Kidney (tissue), 14 donors: ENCODE results near the gene ABTB2. TPM values are rescaled to one million over a fixed set of nuclear protein-coding genes. Genes with fewer than 3 reads are reported as not detected.

Experiments
- DNase-seq, 5 donors: peaks; one replicate each; pipeline ENCODE4 v3.0.0-alpha.2; 2013 to 2020
- FAIRE-seq: peaks from 2 replicates; lab custom pipeline; 2012; peaks lifted over from hg19 to GRCh38; lab: Jason Lieb, UNC
- H3K27ac ChIP-seq, 2 donors: one replicate each; pipeline ENCODE4 v1.7.0; 2013; ENCODE audit warnings: low read depth in 2 of 2, low read length in 2 of 2, inconsistent platforms in 1 of 2
- H3K27me3 ChIP-seq: one replicate; pipeline ENCODE4 v1.7.1; 2013; ENCODE audit warnings: low read length, inconsistent platforms; ENCODE audit not compliant: control insufficient read depth, insufficient read depth
- H3K36me3 ChIP-seq, 3 donors: one replicate each; pipeline versions ENCODE4 v1.7.0 to v1.7.1; 2013; ENCODE audit warnings: low read length in 3 of 3, control low read depth in 1 of 3, inconsistent platforms in 1 of 3; ENCODE audit not compliant: insufficient read depth in 3 of 3, control insufficient read depth in 2 of 3
- H3K4me1 ChIP-seq, 3 donors: one replicate each; pipeline versions ENCODE4 v1.7.0 to v1.7.1; 2013; ENCODE audit warnings: low read length in 3 of 3, inconsistent platforms in 1 of 3, low read depth in 1 of 3; ENCODE audit not compliant: control insufficient read depth in 2 of 3, insufficient read depth in 2 of 3
- H3K4me3 ChIP-seq, 3 donors: one replicate each; pipeline versions ENCODE4 v1.7.0 to v1.8.1; 2013; ENCODE audit warnings: low read length in 3 of 3, control low read depth in 1 of 3, inconsistent platforms in 1 of 3
- H3K9ac ChIP-seq, 3 donors: one replicate each; pipeline versions ENCODE4 v1.7.0 to v1.7.1; 2013; ENCODE audit warnings: low read length in 3 of 3, control low read depth in 1 of 3, inconsistent platforms in 1 of 3
- H3K9me3 ChIP-seq, 3 donors: one replicate each; pipeline versions ENCODE4 v1.7.0 to v1.7.1; 2013; ENCODE audit warnings: low read length in 3 of 3, control low read depth in 1 of 3, inconsistent platforms in 1 of 3; ENCODE audit not compliant: control insufficient read depth in 2 of 3, insufficient read depth in 1 of 3
- intact Hi-C: fragments of 100-400 bp; cut with DNase I; formaldehyde crosslinking; loops from one replicate; pipeline ENCODE4 v1.11.1; 2022
- polyA plus RNA-seq: library from polyadenylated mRNA; stranded (reverse); fragments of 350-450 nt; fragmentation: Illumina TruSeq; extraction: RNeasy Lipid Tissue Mini Kit (QIAGEN cat#74804); gene quantifications from one replicate; pipeline ENCODE4 v1.2.3, GENCODE V29; 2014; ENCODE audit warnings: low read depth, low replicate concordance; ENCODE audit not compliant: insufficient read depth
- total RNA-seq: library from RNA; stranded (reverse); fragmentation: NEBNext Ultra II Directional; extraction: Animal tissue kit (Norgen Biotek cat#: 25700); gene quantifications from one replicate; pipeline ENCODE4 v1.2.1, GENCODE V29; 2021
- TF ChIP-seq, protein P1 (sequence below): IDR thresholded peaks from 3 replicates; pipeline ENCODE4 v1.5.1; 2012; ENCODE audit warnings: mild to moderate bottlenecking, moderate library complexity, borderline replicate concordance; ENCODE audit not compliant: insufficient read depth; ENCODE audit errors: extremely low read depth
- donor health status: control.
- donor health status: control.
- donor health status: control.
- donor health status: control.
- donor health status: control.
- donor health status: DM: yes; HTN: yes; CAD: no.
- donor health status: Normal renal cell carcinoma (clear cell type).

The ABTB2 gene
- total and polyA plus RNA-seq, 2 donors from 2014 or later, result 7.6 to 22.1 TPM

DNA sequence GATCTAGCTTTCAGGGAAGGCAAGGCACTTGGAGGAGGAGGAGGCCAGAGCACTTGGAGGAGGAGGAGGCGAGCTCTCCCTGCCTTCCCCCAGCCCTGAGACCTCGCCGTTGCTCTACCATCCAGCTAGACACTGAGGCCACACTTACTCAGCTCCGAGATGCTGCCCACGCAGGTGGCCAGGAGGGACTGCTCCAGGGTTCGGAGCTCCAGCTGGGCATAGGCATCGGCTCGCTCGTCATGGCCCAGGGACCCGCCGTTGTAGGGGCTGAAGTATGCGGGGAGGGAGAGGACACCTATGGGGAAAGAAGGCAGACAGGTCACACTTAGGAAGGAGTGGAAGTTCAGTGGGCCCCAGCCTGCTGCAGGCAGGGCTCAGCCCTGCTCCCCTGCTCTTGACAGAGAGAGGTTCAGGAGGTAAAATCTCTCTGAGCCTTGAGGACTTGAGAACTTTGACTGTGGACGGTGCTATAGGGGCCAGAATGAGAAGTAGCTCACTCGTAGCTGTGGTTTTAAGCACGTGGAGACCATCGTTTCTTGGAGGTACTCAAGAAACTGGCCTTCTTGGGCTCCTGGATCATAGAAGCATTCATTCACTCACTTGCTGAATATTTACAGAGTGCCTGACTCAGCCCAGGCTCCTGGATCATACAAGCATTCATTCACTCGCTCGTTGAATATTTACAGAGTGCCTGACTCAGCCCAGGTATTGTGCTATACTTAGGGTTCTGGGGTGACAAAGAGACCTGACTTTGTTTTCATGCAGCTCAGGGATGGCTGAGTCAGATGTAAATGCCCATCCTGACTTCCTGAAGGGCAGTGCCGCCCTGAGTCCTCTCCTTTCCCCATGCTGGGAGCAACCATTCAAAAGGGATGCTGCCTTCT is 153.2 kb downstream of the ABTB2 start:
- Histone ChIP-seq H3K9ac (no peak overlapping the region), H3K27ac (peak overlapping the region in 1 of 2 donors; percentile 46), H3K9me3 (no peaks in the 10 kb centered on the region), H3K36me3 (no peaks in the 10 kb centered on the region), H3K4me1 (peaks cover 10 to 29% (median 11%) of the 10 kb centered on the region in 3 donors), H3K4me3 (no peak overlapping the region), H3K27me3 (no peaks in the 10 kb centered on the region)
- intact Hi-C loops, result no loop called here
- DNase-seq, result peak in 2 of 5 donors; percentile 42 to 52
- no peak for FAIRE-seq
- TF ChIP-seq, protein P1, sequence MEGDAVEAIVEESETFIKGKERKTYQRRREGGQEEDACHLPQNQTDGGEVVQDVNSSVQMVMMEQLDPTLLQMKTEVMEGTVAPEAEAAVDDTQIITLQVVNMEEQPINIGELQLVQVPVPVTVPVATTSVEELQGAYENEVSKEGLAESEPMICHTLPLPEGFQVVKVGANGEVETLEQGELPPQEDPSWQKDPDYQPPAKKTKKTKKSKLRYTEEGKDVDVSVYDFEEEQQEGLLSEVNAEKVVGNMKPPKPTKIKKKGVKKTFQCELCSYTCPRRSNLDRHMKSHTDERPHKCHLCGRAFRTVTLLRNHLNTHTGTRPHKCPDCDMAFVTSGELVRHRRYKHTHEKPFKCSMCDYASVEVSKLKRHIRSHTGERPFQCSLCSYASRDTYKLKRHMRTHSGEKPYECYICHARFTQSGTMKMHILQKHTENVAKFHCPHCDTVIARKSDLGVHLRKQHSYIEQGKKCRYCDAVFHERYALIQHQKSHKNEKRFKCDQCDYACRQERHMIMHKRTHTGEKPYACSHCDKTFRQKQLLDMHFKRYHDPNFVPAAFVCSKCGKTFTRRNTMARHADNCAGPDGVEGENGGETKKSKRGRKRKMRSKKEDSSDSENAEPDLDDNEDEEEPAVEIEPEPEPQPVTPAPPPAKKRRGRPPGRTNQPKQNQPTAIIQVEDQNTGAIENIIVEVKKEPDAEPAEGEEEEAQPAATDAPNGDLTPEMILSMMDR, result no peak

DNA sequence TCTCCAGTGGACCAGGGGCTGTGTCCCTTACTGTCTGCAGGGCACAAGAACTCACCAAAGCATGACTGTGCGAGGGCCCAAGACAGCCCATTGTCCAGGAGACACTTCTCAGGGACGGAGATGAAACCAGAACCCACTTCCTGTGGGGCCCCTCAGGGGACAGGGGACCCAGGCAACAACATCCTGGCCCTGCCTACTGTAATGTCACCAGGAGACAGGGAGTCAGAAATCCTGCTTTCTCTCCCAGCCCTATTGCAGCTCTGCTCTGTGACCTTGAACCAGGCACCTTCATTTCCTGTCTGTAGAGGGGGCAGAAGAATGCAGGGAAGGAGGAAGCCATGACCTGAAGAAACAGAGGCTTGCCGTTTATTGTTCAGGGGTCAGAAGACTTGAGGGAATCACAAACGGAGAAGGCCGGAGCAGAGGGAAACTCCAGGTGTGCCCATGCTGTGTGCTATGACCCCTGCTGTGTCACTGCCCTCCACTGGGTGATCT is 154.4 kb downstream of the ABTB2 start:
- FAIRE-seq (no peak), DNase-seq (peak in 3 of 5 donors; percentile 60 to 73 (median 60))
- no peaks in the 10 kb centered on the region for H3K9me3 ChIP-seq
- peaks cover 10 to 29% (median 11%) of the 10 kb centered on the region in 3 donors for H3K4me1 ChIP-seq
- H3K36me3 ChIP-seq, result no peaks in the 10 kb centered on the region
- H3K27me3 ChIP-seq, result no peaks in the 10 kb centered on the region
- H3K4me3 ChIP-seq, result no peak overlapping the region
- H3K27ac ChIP-seq, result no peak overlapping the region
- intact Hi-C loops, result no loop called here
- no peak overlapping the region for H3K9ac ChIP-seq
- TF ChIP-seq, protein P1, result no peak

DNA sequence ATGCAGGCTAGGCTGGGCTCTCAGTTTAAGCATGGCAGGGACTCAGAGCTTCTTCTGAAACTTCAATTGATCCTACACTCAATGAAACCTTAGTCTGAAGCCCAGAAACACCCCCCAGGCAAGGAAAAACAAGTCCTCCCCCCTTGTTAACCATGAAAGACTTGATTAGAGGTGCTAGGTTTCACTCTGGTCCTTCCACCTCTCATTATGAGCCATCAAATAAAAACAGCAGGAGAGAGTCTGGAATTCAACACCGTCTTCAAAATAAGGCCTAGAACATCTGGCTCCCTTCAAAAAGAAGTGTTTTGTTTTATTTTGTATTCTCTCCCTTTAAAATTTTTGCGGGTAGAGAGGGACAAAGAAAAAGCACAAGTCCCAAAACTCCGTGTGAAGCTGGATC is 156.7 kb downstream of the ABTB2 start:
- H3K9me3 ChIP-seq, result no peaks in the 10 kb centered on the region
- peaks cover 0 to 3% (median 0%) of the 10 kb centered on the region in 3 donors for H3K36me3 ChIP-seq
- intact Hi-C loops, result no loop called here
- no peak overlapping the region for H3K4me3 ChIP-seq
- H3K9ac ChIP-seq, result no peak overlapping the region
- H3K4me1 ChIP-seq, result peaks cover 0 to 16% (median 5%) of the 10 kb centered on the region in 3 donors
- DNase-seq, result peak in 1 of 5 donors; percentile 43
- no peak for FAIRE-seq
- TF ChIP-seq, protein P1, result no peak
- no peaks in the 10 kb centered on the region for H3K27me3 ChIP-seq
- H3K27ac ChIP-seq, result no peak overlapping the region
